Measurements from ENCODE around the gene TRIM40. TPM values are rescaled to one million over a fixed set of nuclear protein-coding genes. Genes with fewer than 3 reads are reported as not detected.

Gene TRIM40
- total and polyA plus RNA-seq, 2 of the 13 experiments (the other 11 are each of a cell fraction or from before 2014, with no cell fraction given), result 0.58 TPM; not detected in 1

DNA sequence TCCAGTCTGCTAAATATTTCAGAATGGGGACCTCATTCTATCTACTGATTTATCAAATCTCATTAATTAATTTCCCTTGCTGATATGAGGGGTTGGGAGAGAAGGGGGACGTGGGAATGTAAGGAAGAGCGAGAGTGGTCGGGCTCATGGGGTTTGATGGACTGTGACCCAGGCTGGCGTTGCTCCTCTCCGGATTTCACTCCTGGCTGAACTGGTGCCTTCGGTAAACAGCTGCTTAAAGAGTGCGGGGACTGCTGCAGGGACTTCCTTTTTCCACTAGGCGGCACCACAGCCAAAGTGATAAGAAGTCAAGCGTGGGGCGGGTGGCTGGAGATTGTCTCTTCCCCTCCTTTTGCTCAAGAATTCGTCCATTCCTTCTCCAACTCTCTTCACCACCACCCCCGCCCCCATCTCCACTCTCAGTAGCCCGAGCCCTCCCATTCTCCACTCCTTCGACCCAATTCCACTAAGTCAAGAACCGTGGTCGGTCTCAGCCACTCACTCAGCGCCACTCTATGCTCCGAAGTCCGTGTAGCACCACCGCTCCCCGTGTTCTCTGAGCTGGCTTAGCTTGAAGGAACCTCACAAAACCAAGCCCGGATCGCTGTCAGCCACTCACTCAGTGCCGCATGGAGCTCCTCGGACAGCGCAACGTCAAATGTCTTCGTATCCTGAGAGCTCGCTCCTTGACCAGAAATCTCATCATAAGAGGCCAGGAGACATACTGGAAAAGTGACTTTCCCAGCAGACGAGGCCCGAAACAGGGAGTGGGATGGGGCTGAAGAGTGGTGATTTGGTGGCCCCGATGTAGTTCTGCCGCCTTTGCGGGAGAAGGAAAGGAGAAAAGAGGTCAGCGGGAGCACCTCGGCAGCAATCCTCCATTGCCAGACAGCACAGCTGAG lies 32.7 kb upstream of the TRIM40 start (continued):
- no peak for TF ChIP-seq ZNF773 (CRISPR knock-in tag; IDR thresholded peaks at IDR 0.05; ENCODE audit: borderline replicate concordance)
- no peak for TF ChIP-seq MTF2 (CRISPR knock-in tag; IDR thresholded peaks at IDR 0.05; ENCODE audit: borderline replicate concordance)
- TF ChIP-seq HOXA3 (CRISPR knock-in tag; IDR thresholded peaks at IDR 0.05), result peak; percentile 57; the same call in 1 of the 2 replicates
- TF ChIP-seq TIGD3 (CRISPR knock-in tag; IDR thresholded peaks at IDR 0.05; ENCODE audit: borderline replicate concordance), result no peak
- TF ChIP-seq POLR2AphosphoS5 (IDR thresholded peaks at IDR 0.05; ENCODE audit: low read depth, low read length), result peak; percentile 74
- peak; percentile 42 to 79; a peak in 3 of 4 replicates for TF ChIP-seq POLR2A (IDR thresholded peaks at IDR 0.05; ENCODE audit: insufficient read depth in 1 of 2, low read depth in 2 of 2, low read length in 2 of 2)
- no peak for TF ChIP-seq JARID2 (CRISPR knock-in tag; IDR thresholded peaks at IDR 0.05; ENCODE audit: insufficient replicate concordance)
- TF ChIP-seq ZNF343 (CRISPR knock-in tag; IDR thresholded peaks at IDR 0.05), result no peak
- 0 out of 2 replicates have a peak, but pooled peaks have one; percentile 54 for TF ChIP-seq ZSCAN31 (CRISPR knock-in tag; IDR thresholded peaks at IDR 0.05; ENCODE audit: low read depth)
- TF ChIP-seq ZKSCAN5 (CRISPR knock-in tag; IDR thresholded peaks at IDR 0.05), result no peak
- TF ChIP-seq MATR3 (CRISPR knock-in tag; IDR thresholded peaks at IDR 0.05), result no peak
- TF ChIP-seq ZNF142 (CRISPR knock-in tag; IDR thresholded peaks at IDR 0.05), result no peak
- no peak for TF ChIP-seq CENPX (CRISPR knock-in tag; IDR thresholded peaks at IDR 0.05)
- TF ChIP-seq RFXAP (CRISPR knock-in tag; IDR thresholded peaks at IDR 0.05; ENCODE audit: borderline replicate concordance), result peak; percentile 70; the same call in 1 of the 2 replicates
- TF ChIP-seq ZNF460 (CRISPR knock-in tag; IDR thresholded peaks at IDR 0.05; ENCODE audit: borderline replicate concordance), result no peak
- peak; percentile 91 for TF ChIP-seq ZC3H13 (CRISPR knock-in tag; IDR thresholded peaks at IDR 0.05)
- TF ChIP-seq ZNF619 (CRISPR knock-in tag; IDR thresholded peaks at IDR 0.05), result peak; percentile 72
- no peak for TF ChIP-seq FOXM1 (CRISPR knock-in tag; IDR thresholded peaks at IDR 0.05)
- TF ChIP-seq ZNF891 (CRISPR knock-in tag; IDR thresholded peaks at IDR 0.05), result peak; percentile 70; the same call in 1 of the 2 replicates
- peak; percentile 85 for TF ChIP-seq ZNF329 (CRISPR knock-in tag; IDR thresholded peaks at IDR 0.05; ENCODE audit: low read depth)
- TF ChIP-seq SALL2 (CRISPR knock-in tag; IDR thresholded peaks at IDR 0.05), result 0 out of 2 replicates have a peak, but pooled peaks have one; percentile 20
- no peak for TF ChIP-seq SOX6 (IDR thresholded peaks at IDR 0.05)
- peak; percentile 62 for TF ChIP-seq SOX6 (CRISPR knock-in tag; IDR thresholded peaks at IDR 0.05)

All from HepG2 (cell line).